ENCODE results near the gene ABCA2. TPM values are rescaled to one million over a fixed set of nuclear protein-coding genes. Genes with fewer than 3 reads are reported as not detected.
"Not testable (repeated sequence)": the region's sequence is repeated elsewhere in the genome, so short reads cannot be mapped to it uniquely, and the experiment has no call there.

ABCA2 gene
- total and polyA plus RNA-seq, 2 experiments from 2014 or later = 30.5 to 56.7 TPM

DNA sequence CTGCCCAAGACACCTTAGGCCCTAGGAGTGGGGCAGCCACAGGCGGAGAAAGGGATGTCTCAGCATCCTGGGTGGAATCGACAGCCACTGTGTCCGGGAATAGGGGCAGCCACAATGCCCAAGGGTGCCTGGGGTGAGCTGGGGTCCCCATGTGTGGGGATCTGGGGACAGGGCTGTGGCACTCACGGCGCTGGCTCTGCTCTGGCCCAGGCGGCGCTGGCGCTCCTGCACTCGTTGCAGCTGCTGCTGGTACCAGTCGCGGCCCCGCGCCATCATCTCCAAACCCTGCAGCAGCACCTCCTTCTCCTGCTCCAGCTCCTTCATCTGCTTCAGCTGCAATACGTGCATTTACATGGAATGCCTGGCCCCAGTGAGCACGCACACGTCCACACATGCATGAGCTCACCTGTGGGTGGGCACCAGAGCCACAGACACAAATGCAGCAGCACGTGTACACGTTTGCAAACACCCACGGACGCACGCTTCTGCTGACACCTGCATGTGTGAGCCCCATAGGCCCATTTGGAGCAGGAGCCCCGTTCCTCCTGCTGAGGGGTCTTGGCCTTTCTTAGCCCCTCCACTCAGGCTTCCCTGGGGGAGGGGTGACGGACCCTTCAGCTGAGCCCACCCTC is 37.4 kb upstream of the ABCA2 start:
- H3K4me3 ChIP-seq = no peak overlapping the region
- no peaks in the 10 kb centered on the region for H3K4me1 ChIP-seq (ENCODE audit: low read depth)
- DNase-seq (ENCODE audit: low read depth in 1 of 2, low spot score in 1 of 2) = no peak
- no peaks in the 10 kb centered on the region for H3K36me3 ChIP-seq
- H3K27ac ChIP-seq = no peak overlapping the region
- peaks cover 10% of the 10 kb centered on the region for H3K27me3 ChIP-seq
- H3K9me3 ChIP-seq (ENCODE audit: low read depth) = no peaks in the 10 kb centered on the region
- TF ChIP-seq CTCF (IDR thresholded peaks at IDR 0.05; ENCODE audit: low read depth, low read length) = no peak

DNA sequence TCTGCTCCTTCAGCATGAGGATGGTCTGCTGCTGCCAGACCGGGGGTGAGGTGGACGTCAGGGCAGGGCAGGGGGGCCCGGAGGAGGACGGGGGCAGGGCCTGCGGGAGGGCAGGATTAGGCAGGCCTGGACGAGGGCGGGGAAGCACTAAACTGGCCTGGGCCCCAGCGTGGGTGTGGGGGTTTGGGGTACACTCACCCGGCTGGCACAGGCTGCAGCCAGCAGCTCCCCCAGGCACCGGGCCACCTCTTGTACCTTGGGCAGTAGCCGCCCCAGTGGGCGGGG is 36.8 kb upstream of the ABCA2 start:
- H3K4me3 ChIP-seq = no peak overlapping the region
- no peaks in the 10 kb centered on the region for H3K9me3 ChIP-seq (ENCODE audit: low read depth)
- no peaks in the 10 kb centered on the region for H3K36me3 ChIP-seq
- TF ChIP-seq CTCF (IDR thresholded peaks at IDR 0.05; ENCODE audit: low read depth, low read length) = no peak
- H3K27me3 ChIP-seq = peaks cover 8% of the 10 kb centered on the region
- no peak for DNase-seq (ENCODE audit: low read depth in 1 of 2, low spot score in 1 of 2)
- H3K27ac ChIP-seq = no peak overlapping the region
- no peaks in the 10 kb centered on the region for H3K4me1 ChIP-seq (ENCODE audit: low read depth)

- DNase-seq (ENCODE audit: low read depth in 1 of 2, low spot score in 1 of 2) = peak; percentile 58 to 67
- no peaks in the 10 kb centered on the region for H3K9me3 ChIP-seq (ENCODE audit: low read depth)
- peaks cover 2% of the 10 kb centered on the region for H3K27me3 ChIP-seq
- H3K36me3 ChIP-seq = no peaks in the 10 kb centered on the region
- H3K27ac ChIP-seq = no peak overlapping the region
- H3K4me3 ChIP-seq = no peak overlapping the region
- peak; percentile 93 for TF ChIP-seq CTCF (IDR thresholded peaks at IDR 0.05; ENCODE audit: low read depth, low read length)
- no peaks in the 10 kb centered on the region for H3K4me1 ChIP-seq (ENCODE audit: low read depth)
These were observed 36.2 kb upstream of the ABCA2 start for GRCh38 chr9:137064027-137064879.

DNA sequence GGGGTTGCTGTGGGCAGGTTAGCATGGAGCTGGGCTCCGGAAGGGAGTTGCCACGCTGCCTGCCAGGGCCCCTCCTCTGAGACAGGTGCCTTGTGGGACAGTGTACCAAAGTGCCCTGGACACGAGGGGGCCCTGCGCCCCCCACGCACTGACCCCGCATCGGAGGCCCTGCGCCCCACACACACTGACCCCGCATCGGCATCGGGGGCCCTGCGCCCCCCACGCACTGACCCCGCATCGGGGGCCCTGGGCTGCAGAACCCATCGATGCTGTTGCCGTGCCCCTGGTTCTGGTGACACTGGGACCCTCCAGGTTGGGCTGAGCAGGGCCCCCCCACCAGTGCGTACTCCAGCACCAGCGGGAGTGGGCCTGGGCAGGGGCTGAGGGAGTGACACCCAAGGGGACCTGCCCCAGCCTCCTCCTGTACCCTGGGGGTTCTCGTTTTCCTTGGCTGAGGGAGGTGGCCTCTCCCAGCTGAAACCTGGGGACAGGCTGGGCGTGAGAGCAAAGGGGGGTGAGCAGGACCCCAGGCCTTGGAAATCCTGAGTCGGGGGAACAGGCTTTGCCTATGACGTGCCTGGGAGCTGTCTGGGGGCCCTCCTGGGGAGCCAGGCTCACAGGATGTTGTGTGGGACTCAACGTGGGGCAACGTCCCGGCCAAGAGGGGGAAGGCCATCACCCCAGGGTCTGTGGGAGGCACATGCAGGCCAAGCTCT is 35.4 kb upstream of the ABCA2 start:
- Histone ChIP-seq H3K4me1 (ENCODE audit: low read depth) (no peaks in the 10 kb centered on the region), H3K36me3 (no peaks in the 10 kb centered on the region), H3K4me3 (no peak overlapping the region), H3K27me3 (peaks cover 4% of the 10 kb centered on the region), H3K27ac (no peak overlapping the region), H3K9me3 (ENCODE audit: low read depth) (no peaks in the 10 kb centered on the region)
- TF ChIP-seq CTCF (IDR thresholded peaks at IDR 0.05; ENCODE audit: low read depth, low read length) = no peak
- DNase-seq (ENCODE audit: low read depth in 1 of 2, low spot score in 1 of 2) = no peak

DNA sequence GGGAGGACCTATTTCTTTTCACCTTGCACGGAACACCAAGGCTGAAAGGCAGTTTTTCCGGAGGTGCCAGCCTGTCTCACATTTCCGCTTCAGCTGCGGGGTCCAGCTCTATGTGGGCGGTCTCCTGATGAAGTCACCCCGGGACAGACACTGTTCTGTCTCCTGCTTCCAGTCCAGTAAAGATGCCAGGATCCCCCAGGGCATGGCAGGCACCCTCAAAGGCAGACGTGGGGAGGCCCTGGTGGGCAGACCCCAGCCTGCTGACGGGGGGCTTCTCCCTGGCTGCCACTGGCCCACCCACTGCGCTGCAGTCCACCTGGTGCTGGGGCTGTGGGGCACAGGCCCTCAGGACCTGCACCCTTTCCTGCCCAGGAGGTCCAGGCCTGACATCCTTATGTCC is 34.8 kb upstream of the ABCA2 start:
- not testable (repeated sequence) for H3K27me3 ChIP-seq; H3K36me3 ChIP-seq; DNase-seq (ENCODE audit: low read depth in 1 of 2, low spot score in 1 of 2); H3K9me3 ChIP-seq (ENCODE audit: low read depth); H3K27ac ChIP-seq; H3K4me1 ChIP-seq (ENCODE audit: low read depth); H3K4me3 ChIP-seq

DNA sequence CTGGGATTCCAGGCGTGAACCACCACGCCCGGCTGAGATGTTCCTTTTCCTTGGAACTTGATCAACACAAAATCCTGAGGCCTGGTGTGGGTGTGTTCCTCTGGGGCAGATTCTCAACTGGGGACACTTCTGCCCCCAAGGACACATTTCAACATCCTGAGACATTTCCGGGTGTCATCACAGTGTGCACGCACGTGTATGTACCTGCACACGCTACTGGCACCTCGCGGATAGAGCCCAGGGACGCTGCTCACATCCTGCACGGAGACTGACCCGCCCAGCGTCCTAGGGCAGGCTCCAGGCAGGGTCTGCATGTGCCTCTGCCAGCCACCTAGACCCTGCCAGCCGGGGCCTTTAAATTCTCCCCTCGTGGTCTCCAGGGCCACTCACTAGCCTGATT is 34.3 kb upstream of the ABCA2 start:
- Histone ChIP-seq H3K36me3 (no peaks in the 10 kb centered on the region), H3K27ac (no peak overlapping the region), H3K27me3 (peaks cover 7% of the 10 kb centered on the region), H3K4me3 (no peak overlapping the region), H3K9me3 (ENCODE audit: low read depth) (no peaks in the 10 kb centered on the region), H3K4me1 (ENCODE audit: low read depth) (no peaks in the 10 kb centered on the region)
- no peak for TF ChIP-seq CTCF (IDR thresholded peaks at IDR 0.05; ENCODE audit: low read depth, low read length)
- DNase-seq (ENCODE audit: low read depth in 1 of 2, low spot score in 1 of 2) = no peak

Measured in cardiac muscle cell (in vitro differentiated cells and primary cell).